HG02973 (cell line): ENCODE measurements around the gene SLC25A22.

Source experiments
- ATAC-seq: cut with Tn5 transposase; IDR thresholded peaks from one replicate; pipeline ENCODE4 v1.9.1; 2021; ENCODE audit warnings: moderate library complexity; ENCODE audit not compliant: unreplicated experiment

The SLC25A22 gene

GRCh38 chr11:774873-775592, 23.0 kb downstream of the SLC25A22 start:
- no peak for ATAC-seq

- no peak for ATAC-seq
These were observed 24.3 kb downstream of the SLC25A22 start for GRCh38 chr11:773830-774229.

GRCh38 chr11:773425-773824, 24.7 kb downstream of the SLC25A22 start:
- ATAC-seq, result no peak

GRCh38 chr11:772429-773390, 25.4 kb downstream of the SLC25A22 start:
- ATAC-seq, result no peak

GRCh38 chr11:771617-772204, 26.4 kb downstream of the SLC25A22 start:
- no peak for ATAC-seq

GRCh38 chr11:770642-771616, 27.2 kb downstream of the SLC25A22 start:
- no peak for ATAC-seq

GRCh38 chr11:769887-770641, 28.0 kb downstream of the SLC25A22 start:
- ATAC-seq, result no peak

GRCh38 chr11:767238-767637, 30.8 kb downstream of the SLC25A22 start:
- no peak for ATAC-seq

- ATAC-seq, result no peak
These were observed 31.2 kb downstream of the SLC25A22 start for GRCh38 chr11:766936-767210.

- ATAC-seq, result no peak
These were observed 31.8 kb downstream of the SLC25A22 start for GRCh38 chr11:766106-766935.

GRCh38 chr11:765802-766091, 32.3 kb downstream of the SLC25A22 start:
- ATAC-seq, result no peak

- ATAC-seq, result no peak
These were observed 32.9 kb downstream of the SLC25A22 start for GRCh38 chr11:765025-765801.

GRCh38 chr11:764322-765024, 33.6 kb downstream of the SLC25A22 start:
- ATAC-seq, result no peak

GRCh38 chr11:763549-764321, 34.3 kb downstream of the SLC25A22 start:
- ATAC-seq, result no peak

GRCh38 chr11:763073-763463, 35.0 kb downstream of the SLC25A22 start:
- no peak for ATAC-seq

- no peak for ATAC-seq
These were observed 35.5 kb downstream of the SLC25A22 start for GRCh38 chr11:762421-763072.
